Stimulated activated CD8-positive, alpha-beta memory T cell treated with anti-CD3 and anti-CD28 coated beads, Interleukin-12 subunit alpha, Interleukin-12 subunit beta, amount 100 ng/mL, for 24 hours (primary cell): ENCODE data around the gene VGF.

Experiments
- DNase-seq: peaks from one replicate; pipeline ENCODE4 v3.0.0-alpha.2; 2020; ENCODE audit errors: extremely low read depth

VGF gene

DNA sequence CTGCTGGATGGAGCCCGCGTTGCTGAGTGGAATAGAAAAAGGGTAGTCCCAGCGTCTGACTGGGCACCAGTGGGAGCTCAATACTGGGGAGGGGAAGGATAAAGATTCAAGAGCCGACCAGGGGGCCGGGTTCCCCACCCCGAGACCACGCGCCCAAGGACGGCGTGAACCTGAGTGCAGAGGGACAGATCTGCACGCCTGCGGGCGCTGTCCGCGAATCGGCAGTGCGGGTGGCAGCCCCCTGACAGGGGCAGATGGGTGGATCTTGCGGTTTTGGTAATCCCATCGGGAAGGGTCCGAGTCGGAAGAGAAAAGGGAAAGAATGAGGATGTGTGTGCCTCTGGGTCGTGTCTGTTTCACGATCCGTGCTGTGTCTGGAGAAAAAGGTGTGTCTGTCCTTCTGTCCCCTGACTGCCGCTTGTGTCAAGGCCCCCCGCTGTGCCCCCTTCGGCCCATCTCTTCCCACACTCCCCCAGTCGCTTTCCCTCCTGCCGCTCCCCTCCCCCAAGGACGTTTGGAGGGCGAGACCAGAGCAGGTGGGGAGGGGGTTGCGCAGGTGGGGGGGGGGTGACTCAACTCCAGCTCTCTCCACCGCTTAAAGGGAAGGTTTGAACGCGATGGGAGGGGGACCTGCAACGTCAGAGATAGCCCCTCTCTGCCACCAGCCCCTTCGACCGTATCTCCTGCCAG lies 734 bp upstream of the VGF start:
- no peak for DNase-seq

DNA sequence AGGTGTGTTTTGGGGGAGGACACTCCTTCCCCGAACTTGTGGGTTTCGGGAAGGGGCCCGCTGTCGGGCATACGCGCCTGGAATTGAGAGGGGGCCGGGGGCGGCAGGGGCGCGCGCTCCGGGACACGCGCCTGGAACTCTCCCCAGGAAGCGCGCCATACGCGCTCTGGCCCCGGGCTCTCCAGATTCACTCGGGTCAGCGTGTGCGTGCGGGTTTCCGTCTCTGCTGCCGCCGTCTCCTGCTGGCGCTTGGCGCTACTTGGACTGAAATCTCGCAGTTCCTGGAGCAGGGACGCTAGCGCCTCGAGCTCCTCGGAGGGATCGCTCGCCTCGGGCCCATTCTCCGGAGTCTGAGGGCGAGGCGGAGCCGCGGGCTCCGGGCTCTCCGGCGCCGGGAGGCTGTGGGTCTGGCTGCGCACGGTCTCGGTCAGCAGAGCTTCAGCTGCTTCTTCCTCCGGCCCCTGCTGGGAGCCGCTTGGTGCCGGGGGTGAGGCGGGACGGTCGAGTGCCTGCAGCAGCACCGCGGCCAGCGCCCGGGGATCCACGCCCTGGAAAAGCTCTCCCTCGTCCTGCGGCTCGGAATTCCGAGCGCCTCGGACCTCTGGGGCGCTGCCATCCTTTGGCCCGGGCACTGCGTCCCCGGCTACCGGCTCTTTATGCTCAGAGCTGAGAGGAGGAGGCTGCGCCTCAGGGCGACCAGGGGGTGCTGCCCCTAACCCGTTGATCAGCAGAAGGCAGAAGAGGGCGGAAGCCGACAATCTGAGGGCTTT lies 1.1 kb downstream of the VGF start:
- no peak for DNase-seq

GRCh38 chr7:101163279-101164070 lies 1.9 kb downstream of the VGF start:
- DNase-seq = no peak

- no peak for DNase-seq
Observed at GRCh38 chr7:101162551-101163278, 2.7 kb downstream of the VGF start.

DNA sequence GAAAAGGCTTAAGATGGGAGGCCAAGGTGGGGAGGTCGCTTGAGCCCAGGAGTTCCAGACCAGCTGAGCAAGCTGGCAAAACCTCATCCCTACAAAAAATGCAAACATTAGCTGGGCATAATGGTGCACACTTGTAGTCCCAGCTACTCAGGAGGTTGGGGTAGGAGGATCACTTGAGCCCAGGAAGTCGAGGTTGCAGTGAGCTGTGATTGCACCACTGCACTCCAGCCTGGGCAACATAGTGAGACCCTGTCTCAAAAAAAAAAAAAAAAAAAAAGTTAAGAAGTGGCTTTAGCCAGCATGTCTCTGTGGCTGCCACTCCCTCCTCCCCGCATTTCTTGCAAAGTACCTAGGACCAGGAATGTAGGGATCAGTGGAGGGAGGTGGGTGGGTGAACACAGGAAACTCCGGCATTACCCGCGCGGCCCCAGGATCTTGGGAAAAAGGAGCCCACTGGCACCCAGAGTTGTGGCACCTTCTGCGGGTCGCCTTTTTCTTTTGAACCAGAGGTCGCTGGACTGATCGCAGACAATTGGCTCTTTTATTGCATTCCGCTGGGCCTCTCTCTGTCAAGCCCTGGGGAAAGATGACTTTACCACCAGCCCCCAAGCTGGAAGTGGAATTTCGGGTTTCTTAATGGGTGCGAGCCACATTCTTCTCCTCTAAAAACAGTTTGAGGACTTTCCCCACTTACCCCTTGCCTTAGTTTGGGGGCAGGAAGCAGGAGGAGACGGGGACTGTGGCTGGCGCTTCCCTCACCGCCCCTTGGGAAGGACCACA lies 3.5 kb downstream of the VGF start:
- no peak for DNase-seq

DNA sequence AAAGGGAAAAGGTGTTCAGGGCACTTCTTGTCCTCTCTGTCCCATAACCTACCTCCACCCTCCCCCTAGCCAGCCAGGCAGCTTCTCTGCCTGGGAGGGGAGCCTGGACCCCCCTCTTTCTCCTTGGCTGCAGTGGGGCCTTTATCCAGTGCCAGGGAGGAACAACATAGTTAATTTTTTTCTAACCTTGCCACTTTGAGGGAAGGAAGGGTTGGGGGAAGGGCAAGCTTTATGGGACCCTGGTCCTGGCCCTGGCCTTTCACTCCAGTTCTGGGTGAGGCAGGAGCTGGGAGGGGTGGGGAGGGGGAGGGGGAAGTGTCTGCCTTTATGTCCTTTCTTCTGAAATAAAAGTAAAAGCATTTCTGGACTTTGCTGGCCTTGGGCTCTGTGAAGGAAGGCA lies 4.5 kb downstream of the VGF start:
- DNase-seq = no peak

GRCh38 chr7:101159696-101160674 lies 5.4 kb downstream of the VGF start:
- no peak for DNase-seq

- no peak for DNase-seq
Observed at GRCh38 chr7:101156866-101157589, 8.3 kb downstream of the VGF start.

DNA sequence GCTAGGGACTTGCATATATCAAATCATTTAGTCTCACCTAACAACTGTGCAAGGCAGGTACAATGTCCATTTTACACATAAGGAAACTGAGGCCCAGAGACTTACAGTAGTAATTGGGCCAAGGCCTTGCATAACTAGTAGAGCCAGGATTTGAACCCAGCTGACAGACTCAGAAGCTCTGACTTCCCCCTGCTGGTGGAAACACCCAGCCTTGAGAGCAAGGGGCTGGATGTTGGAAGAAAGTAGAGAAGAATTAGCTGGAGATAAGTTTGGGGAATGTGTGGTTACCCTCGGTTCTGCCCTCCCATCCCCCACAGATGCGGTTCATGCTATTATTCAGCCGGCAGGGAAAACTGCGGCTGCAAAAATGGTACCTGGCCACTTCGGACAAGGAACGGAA lies 9.1 kb downstream of the VGF start:
- DNase-seq = no peak

DNA sequence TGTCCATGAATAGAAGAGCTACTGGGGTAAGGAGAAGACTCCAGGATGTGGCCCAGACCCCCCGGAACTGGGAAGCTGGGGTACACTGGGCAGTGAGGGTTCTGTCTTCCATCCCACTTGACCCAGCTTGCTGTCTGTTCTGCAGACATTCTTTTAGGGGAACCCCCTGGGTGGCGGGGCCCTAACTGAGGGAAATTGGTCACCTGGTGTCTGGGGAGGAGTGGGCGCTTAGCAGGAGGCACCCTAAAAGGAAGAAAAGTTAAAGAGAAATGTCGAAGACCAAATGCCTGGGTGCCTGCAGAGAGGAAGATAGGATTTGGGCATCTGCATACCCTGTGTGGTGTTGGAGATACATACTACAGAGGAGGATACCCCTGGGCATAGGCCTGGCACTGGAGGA lies 10.1 kb downstream of the VGF start:
- no peak for DNase-seq

DNA sequence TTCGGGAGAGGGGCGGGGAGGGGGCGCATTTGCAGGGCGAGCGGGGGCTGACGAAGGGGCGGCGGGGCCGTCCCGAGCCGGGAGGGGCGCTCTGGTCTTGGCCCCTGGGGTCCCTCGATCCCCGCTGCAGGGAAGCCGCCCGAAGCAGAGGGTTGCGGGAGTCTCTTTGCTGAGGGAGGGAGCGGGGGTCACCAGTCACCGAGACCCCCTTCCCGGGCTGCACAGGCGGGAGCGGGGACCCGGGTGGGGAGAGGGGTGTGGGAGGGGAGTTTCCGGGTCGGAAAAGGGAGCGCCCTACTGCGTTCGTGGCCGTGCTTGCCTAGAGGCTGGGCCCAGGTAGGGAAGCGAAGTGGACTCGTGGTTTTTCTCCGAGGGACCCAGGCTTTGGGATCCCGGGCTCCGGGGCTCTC lies 10.7 kb downstream of the VGF start:
- DNase-seq = no peak

DNA sequence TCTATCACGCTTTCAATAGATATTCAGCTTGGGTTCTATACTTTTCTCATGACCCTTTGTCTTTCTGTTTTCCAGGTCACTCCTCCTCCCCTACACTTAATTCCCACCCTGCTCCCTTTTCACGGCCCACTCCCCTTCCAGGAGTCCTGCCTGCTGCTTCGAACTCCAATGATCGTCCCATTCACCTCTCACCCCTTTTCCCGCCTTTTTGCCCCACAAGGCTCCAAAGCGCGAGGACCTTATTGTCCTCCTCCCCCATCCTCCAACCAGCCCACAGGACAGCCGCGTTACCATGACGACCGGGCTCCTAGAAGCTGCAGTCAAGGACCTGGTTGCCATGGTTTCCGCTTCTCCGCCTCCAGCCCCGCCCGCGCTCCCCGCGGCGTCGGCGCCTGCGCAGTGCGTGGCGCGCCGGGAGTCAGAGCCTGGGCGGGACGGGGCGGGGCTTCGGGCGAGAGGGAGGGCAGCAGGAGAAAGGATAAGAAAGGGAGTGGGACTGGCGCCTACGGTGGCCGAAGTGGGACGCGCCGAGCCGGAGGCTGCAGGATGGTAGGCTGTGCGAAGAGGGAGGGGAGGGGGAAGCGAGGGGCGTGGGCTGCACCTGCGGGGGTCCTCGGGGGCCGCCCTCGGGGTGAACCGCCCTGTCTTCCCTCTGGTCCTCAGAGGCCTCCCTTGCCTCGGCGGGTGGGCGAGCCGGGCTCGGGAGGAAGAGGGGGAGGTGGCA lies 11.2 kb downstream of the VGF start, which contains the start of gene AP1S1:
Gene AP1S1, plus strand, starts transcription at position 508 of the 724 bp plus-strand sequence. Its CDS starts 39 bp downstream, at position 547.
- DNase-seq = peak; percentile 77

DNA sequence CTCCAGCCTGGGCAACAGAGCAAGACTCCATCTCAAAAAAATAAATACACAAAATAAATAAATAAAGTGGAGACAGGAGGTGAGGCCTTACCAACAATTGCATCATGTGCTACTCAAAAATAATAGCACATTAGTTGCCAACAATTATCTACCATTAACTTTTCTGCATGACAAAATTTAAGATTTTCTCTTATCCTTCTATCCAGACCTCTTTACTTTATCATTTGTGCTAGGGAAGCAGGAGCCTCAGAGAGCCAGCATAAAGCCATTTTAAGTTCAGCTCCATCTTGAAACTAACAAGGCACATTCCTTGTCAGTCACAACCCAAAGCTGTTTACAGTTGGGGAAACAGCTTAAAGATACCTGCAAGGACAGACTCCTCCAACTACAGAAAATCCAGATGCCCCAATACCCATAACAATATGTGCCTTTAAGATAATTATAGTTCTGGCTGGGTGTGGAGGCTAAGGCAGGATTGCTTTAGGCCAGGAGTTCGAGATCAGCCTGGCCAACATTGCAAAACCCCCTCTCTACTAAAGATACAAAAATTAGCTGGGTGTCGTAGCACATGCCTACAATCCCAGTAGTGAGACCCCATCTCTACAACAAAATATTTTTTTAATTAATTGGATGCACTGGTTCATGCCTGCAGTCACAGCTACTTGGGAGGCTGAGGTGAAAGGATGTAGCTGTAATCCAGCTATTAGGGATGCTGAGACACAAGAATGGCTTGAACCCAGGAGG lies 13.3 kb downstream of the VGF start:
- no peak for DNase-seq

DNA sequence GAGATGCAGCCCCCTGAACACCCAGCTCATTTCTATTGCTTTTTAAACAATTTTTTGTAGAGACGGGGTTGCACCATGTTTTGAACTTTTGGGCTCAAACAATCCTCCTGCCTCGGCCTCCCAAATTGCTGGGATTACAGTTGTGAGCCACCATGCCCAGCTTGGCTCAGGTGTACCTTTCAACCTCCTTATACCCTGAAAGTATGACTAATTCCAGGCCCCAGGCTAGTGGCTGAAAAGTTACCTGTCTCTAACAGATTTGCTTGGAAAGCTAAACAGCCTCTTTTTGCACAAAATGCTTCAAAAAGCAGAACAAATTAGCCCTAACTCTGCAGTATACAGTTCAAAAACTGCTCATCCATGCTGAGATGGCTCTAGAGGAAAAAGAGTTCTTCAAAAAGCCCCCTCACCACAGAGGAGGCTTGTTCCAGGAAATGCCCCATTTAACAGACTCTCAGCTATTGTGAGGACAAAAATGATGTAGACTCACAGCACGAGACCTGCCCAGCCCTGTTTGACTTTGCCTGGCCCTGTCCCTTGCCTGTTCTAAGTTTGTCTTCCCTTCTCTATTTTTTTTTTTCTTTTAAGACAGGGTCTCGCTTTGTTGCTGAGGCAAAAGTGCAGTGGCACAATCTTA lies 24.5 kb downstream of the VGF start:
- no peak for DNase-seq

GRCh38 chr7:101140339-101140699 lies 25.1 kb downstream of the VGF start:
- no peak for DNase-seq

DNA sequence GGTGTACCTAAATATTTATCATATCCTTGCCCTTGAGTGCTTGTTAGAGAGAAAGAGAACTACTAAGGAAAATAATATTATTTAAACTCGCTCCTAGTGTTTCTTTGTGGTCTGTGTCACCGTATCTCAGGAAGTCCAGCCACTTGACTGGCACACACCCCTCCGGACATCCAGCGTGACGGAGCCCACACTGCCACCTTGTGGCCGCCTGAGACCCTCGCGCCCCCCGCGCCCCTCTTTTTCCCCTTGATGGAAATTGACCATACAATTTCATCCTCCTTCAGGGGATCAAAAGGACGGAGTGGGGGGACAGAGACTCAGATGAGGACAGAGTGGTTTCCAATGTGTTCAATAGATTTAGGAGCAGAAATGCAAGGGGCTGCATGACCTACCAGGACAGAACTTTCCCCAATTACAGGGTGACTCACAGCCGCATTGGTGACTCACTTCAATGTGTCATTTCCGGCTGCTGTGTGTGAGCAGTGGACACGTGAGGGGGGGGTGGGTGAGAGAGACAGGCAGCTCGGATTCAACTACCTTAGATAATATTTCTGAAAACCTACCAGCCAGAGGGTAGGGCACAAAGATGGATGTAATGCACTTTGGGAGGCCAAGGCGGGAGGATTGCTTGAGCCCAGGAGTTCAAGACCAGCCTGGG lies 27.0 kb downstream of the VGF start:
- peak; percentile 76 for DNase-seq
